Activated CD4-positive, alpha-beta T cell treated with anti-CD3 and anti-CD28 coated beads for 36 hours (primary cell): ENCODE results near the gene KRT79. TPM values are rescaled to one million over a fixed set of nuclear protein-coding genes. Genes with fewer than 3 reads are reported as not detected.

Experiments
- ATAC-seq: fragments of 200-7000 bp; cut with Tn5 transposase; one replicate; pipeline ENCODE4 v1.10.0; 2021; ENCODE audit warnings: mild to moderate bottlenecking, moderate library complexity
- CTCF ChIA-PET: fragments of 350-600 bp; sonication (Branson Sonifier 250); formaldehyde crosslinking; loops from one replicate; lab custom pipeline; 2021; ENCODE audit warnings: antibody characterized with exemption; lab: Charles Lee
- POLR2A ChIA-PET: fragments of 350-600 bp; sonication (Branson Sonifier 250); formaldehyde crosslinking; loops from one replicate; lab custom pipeline; 2021; ENCODE audit warnings: antibody characterized with exemption, inconsistent platforms; lab: Charles Lee
- DNase-seq: peaks from one replicate; pipeline ENCODE4 v3.0.0-alpha.2; 2020
- H3K27ac Mint-ChIP-seq: one replicate; pipeline ENCODE4 v1.8.0; 2021; ENCODE audit warnings: mixed read lengths
- H3K27me3 Mint-ChIP-seq: one replicate; pipeline ENCODE4 v1.8.0; 2021; ENCODE audit warnings: mixed read lengths
- H3K36me3 Mint-ChIP-seq: one replicate; pipeline ENCODE4 v1.8.0; 2021; ENCODE audit warnings: low read depth, mixed read lengths
- H3K4me1 Mint-ChIP-seq: one replicate; pipeline ENCODE4 v1.8.0; 2021; ENCODE audit warnings: mixed read lengths
- H3K4me3 Mint-ChIP-seq: one replicate; pipeline ENCODE4 v1.8.0; 2021; ENCODE audit warnings: mild to moderate bottlenecking, moderate library complexity, mixed read lengths
- H3K9me3 Mint-ChIP-seq: one replicate; pipeline ENCODE4 v1.8.0; 2021; ENCODE audit warnings: low read depth, mixed read lengths
- intact Hi-C, 2 experiments: fragments of 100-400 bp; cut with DNase I in 1 of 2; cut with micrococcal nuclease in 1 of 2; formaldehyde crosslinking; loops; one replicate each; pipeline versions ENCODE4 v1.14.2 to v1.15.1; 2022 to 2024; cut with DNase I, micrococcal nuclease
- total RNA-seq, 2 experiments: library from RNA; stranded (reverse); gene quantifications; one replicate each; pipeline ENCODE4 v1.2.3, GENCODE V29; 2021

The KRT79 gene
- total RNA-seq, 2 experiments from 2014 or later, result 0.09 to 0.16 TPM

DNA sequence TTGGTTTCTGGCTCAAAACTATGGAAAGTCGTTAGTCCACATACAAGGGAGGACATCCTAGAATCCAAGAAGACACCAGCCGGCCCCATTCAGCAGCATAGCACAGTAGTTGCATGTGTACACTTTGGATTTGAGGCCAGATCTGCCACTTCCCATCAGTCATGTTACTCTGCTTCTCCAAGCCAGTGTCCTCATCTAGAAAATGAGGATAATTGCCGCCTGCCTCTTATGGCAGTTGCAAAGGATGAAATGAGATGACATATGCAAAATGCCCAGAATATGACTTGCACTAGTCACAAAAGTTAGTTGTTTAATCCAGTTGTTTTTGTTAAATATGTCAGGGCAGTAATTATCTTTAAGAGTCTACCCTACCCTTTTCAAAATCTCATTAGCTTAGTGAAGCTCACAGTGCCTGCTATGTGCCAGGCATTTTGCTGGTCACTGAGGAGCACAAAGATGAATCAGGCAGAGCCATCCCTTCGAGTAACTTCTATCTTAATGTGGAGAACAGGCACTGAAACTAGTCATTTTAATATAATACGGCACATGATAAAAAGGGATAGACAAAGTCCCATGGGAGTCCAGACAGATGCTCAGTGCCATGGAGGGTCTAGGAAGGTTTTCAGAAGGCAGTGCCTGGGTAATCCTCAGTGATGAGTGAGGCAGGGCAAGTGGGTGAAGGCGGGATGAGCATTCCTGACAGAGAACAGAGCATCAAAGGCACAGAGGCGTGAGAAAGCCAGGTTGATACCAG lies 50.4 kb downstream of the KRT79 start:
- ChIA-PET CTCF (no interaction called here), POLR2A (no interaction called here)
- intact Hi-C loops, result no loop called here
- ATAC-seq (no peak), DNase-seq (no peak)
- H3K9me3 Mint-ChIP-seq, result no peaks in the 10 kb centered on the region
- no peak overlapping the region for H3K4me3 Mint-ChIP-seq
- H3K27ac Mint-ChIP-seq, result no peak overlapping the region
- H3K27me3 Mint-ChIP-seq, result peaks cover 8% of the 10 kb centered on the region
- no peaks in the 10 kb centered on the region for H3K36me3 Mint-ChIP-seq
- H3K4me1 Mint-ChIP-seq, result no peaks in the 10 kb centered on the region

- H3K36me3 Mint-ChIP-seq, result no peaks in the 10 kb centered on the region
- no peaks in the 10 kb centered on the region for H3K9me3 Mint-ChIP-seq
- H3K4me3 Mint-ChIP-seq, result no peak overlapping the region
- H3K4me1 Mint-ChIP-seq, result no peaks in the 10 kb centered on the region
- ChIA-PET POLR2A (no interaction called here), CTCF (no interaction called here)
- DNase-seq (no peak), ATAC-seq (no peak)
- intact Hi-C loops, result no loop called here
- no peak overlapping the region for H3K27ac Mint-ChIP-seq
- H3K27me3 Mint-ChIP-seq, result peaks cover 5% of the 10 kb centered on the region
Observed at GRCh38 chr12:52782502-52782901, 51.6 kb downstream of the KRT79 start.

DNA sequence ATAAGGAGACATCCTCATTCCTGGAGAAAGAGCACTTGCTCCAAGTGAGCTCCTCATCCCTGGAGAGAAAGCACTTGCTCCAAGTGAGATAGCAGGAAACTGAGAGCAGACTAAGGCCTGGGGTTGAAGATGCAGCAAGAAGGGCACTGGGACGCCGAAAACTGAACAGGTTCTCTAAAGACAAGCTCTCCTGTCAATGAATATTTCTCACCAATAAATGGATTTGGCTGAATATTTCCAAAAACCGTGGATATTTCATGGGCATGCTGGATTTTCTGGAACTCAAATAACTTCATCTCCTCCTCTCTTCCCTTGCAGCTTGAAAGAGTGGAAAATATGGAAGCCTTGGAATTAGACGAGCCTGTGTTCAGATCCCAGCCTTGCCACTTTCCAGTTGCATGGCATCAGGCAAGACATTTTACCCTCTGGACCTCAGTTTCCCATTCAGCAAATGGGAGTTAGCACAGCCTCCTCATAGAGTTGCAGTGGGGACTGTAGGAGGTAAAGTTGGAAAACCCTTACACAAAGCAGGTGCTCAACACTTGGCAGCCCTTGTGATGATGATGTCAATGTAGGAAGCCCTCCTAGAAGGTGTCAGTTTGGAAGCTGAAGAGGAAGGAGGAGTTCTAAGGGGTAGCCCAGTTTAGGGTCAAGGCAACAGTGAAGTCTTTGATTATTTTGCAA lies 52.6 kb downstream of the KRT79 start:
- no peak for ATAC-seq
- POLR2A ChIA-PET, result interaction anchor here (0.9 kb wide), 1 partner anchor 164 kb away, joined by 4 read pairs; no protein-coding TSS in a partner anchor
- Mint-ChIP-seq H3K4me1 (no peaks in the 10 kb centered on the region), H3K36me3 (no peaks in the 10 kb centered on the region), H3K9me3 (no peaks in the 10 kb centered on the region), H3K27ac (no peak overlapping the region), H3K4me3 (no peak overlapping the region), H3K27me3 (peaks cover 5% of the 10 kb centered on the region)
- intact Hi-C loops, result no loop called here
- CTCF ChIA-PET, result interaction anchor here (0.7 to 1.2 kb wide), 2 partner anchors 9 to 98 kb away, joined by 3 read pairs; no protein-coding TSS in a partner anchor
- DNase-seq, result no peak

DNA sequence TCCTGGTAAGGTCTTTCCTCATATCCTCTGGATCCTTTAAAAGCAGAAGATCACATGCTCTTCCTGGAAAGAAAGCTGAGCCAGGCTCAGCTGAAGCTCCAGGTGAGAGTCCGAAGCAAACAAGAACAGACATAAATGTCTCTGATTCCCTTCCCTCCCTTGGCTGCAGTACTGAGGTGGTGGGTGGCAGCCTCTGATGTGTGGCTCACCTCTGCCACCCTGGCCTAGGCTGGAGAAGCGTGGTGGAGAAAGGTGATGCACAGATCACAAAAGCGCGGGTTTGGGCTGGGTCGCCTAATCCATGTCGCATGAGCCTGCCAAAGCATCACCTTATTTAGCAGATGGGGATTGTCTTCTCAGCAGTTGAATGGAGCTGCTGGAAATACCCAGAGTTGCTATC lies 54.2 kb downstream of the KRT79 start:
- H3K27ac Mint-ChIP-seq, result no peak overlapping the region
- ATAC-seq, result no peak
- ChIA-PET CTCF (no interaction called here), POLR2A (no interaction called here)
- no peaks in the 10 kb centered on the region for H3K36me3 Mint-ChIP-seq
- intact Hi-C loops, result no loop called here
- no peak overlapping the region for H3K4me3 Mint-ChIP-seq
- H3K9me3 Mint-ChIP-seq, result no peaks in the 10 kb centered on the region
- no peaks in the 10 kb centered on the region for H3K4me1 Mint-ChIP-seq
- DNase-seq, result no peak
- H3K27me3 Mint-ChIP-seq, result no peaks in the 10 kb centered on the region

DNA sequence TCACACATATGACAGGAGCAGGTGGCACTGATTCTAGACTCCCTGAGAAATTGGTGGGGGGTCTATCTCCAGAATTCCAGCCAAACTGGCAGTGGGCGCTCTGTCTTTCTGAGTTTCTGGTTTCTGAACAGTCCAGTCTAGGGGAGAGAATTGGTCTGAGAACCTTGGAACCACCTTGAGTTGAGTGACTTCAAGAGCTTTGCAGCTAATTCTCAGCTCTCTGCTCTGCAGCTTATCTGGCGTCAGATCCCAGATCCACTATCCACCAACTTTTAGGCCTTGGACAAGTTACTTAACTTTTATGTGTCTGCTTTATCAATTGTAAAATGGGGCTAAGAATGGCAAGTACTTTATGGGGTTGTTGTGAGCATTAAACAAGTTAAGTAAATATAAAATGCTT lies 55.3 kb downstream of the KRT79 start:
- ATAC-seq (no peak), DNase-seq (no peak)
- no peak overlapping the region for H3K4me3 Mint-ChIP-seq
- H3K27ac Mint-ChIP-seq, result no peak overlapping the region
- H3K4me1 Mint-ChIP-seq, result no peaks in the 10 kb centered on the region
- ChIA-PET POLR2A (no interaction called here), CTCF (interaction anchor here (0.6 to 1.0 kb wide), 3 partner anchors 15 to 106 kb away, joined by 3 to 4 read pairs (median 3); no protein-coding TSS in a partner anchor)
- H3K27me3 Mint-ChIP-seq, result no peaks in the 10 kb centered on the region
- H3K9me3 Mint-ChIP-seq, result no peaks in the 10 kb centered on the region
- intact Hi-C loops, result no loop called here
- H3K36me3 Mint-ChIP-seq, result no peaks in the 10 kb centered on the region

GRCh38 chr12:52777566-52777965 lies 56.5 kb downstream of the KRT79 start:
- CTCF ChIA-PET, result interaction anchor here (1.0 to 1.3 kb wide), 2 partner anchors 22 to 88 kb away, joined by 3 read pairs; no protein-coding TSS in a partner anchor
- no peaks in the 10 kb centered on the region for H3K36me3 Mint-ChIP-seq
- H3K27me3 Mint-ChIP-seq, result no peaks in the 10 kb centered on the region
- no peaks in the 10 kb centered on the region for H3K4me1 Mint-ChIP-seq
- H3K27ac Mint-ChIP-seq, result no peak overlapping the region
- H3K9me3 Mint-ChIP-seq, result no peaks in the 10 kb centered on the region
- no peak for ATAC-seq
- intact Hi-C loops, result no loop called here
- POLR2A ChIA-PET, result no interaction called here
- H3K4me3 Mint-ChIP-seq, result no peak overlapping the region
- no peak for DNase-seq

DNA sequence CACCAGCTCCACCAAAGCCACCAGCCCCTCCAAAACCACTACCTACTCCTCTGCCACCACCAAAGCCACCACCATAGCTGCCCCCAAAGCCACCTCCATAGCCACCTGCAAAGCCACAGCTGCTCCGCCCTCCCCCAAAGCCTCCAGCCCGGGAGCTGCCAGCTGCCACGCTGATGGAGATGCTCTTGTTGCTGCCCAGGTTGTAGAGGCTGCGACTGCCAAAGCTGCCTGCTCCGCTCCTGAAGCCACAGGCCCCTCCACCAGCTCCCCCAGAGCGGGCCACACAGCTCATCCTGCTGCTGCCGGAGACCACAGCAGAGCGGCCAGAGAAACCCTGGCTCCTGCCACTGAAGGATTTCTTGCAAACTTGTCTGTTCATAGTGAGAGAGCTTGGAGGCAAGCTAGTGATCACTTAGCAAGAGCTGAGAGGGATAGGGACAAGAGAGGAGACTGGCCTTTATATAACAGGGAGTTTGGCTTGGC lies 57.2 kb downstream of the KRT79 start, which contains the start of gene KRT76:
Gene KRT76, minus strand, starts transcription at position 433 of the 483 bp plus-strand sequence. Its CDS starts 54 bp downstream, at position 379.
- Mint-ChIP-seq H3K9me3 (no peaks in the 10 kb centered on the region), H3K36me3 (no peaks in the 10 kb centered on the region)
- CTCF ChIA-PET, result interaction anchor here (0.7 to 1.0 kb wide), 2 partner anchors 89 to 109 kb away, joined by 3 read pairs; no protein-coding TSS in a partner anchor

GRCh38 chr12:52776435-52776834 lies 57.7 kb downstream of the KRT79 start:
- H3K4me3 Mint-ChIP-seq, result no peak overlapping the region
- H3K27ac Mint-ChIP-seq, result no peak overlapping the region
- no peak for DNase-seq
- no peak for ATAC-seq
- no peaks in the 10 kb centered on the region for H3K4me1 Mint-ChIP-seq
- no peaks in the 10 kb centered on the region for H3K27me3 Mint-ChIP-seq
- H3K36me3 Mint-ChIP-seq, result no peaks in the 10 kb centered on the region
- intact Hi-C loops, result no loop called here
- ChIA-PET CTCF (interaction anchor here (0.7 to 1.0 kb wide), 2 partner anchors 103 to 109 kb away, joined by 3 read pairs; no protein-coding TSS in a partner anchor), POLR2A (no interaction called here)
- H3K9me3 Mint-ChIP-seq, result no peaks in the 10 kb centered on the region

More for the DNA sequence above, 57.2 kb downstream of the KRT79 start, which contains the start of gene KRT76:
- intact Hi-C loops, result no loop called here
- Mint-ChIP-seq H3K27me3 (no peaks in the 10 kb centered on the region), H3K4me1 (no peaks in the 10 kb centered on the region), H3K27ac (no peak within 1 kb of the TSS), H3K4me3 (no peak within 1 kb of the TSS)
- no peak for DNase-seq
- no peak for ATAC-seq
- POLR2A ChIA-PET, result no interaction called here

DNA sequence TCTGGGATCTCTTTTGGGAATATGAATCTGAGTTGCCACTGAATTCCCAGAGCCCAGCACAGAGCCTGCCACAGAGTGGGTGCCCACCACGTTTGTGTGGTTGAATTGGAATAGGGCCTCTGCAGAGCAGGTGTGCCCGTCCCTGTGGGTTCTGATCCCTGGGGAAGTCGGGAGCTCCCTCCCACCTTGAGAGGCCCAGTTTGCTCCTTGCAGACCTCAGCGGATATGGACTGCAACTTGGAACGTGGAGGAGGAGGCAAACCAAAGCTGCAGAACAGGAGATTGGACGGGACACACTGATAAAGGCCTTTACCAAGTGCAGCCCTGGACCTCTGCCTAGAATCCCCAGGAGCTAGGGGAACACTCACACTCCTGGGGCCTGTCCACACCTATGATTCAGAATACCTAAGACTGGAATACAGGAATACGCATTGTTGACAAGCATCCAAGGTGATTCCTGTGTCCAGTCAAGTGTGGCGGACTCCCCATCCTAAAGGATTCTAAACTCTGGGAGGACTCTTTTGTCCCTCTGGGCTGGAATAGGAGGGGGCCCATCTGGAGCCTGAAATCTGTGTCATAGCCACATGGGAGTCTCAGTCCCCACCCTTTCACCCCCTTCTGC lies 59.4 kb downstream of the KRT79 start:
- H3K27ac Mint-ChIP-seq, result no peak overlapping the region
- H3K9me3 Mint-ChIP-seq, result no peaks in the 10 kb centered on the region
- no peaks in the 10 kb centered on the region for H3K36me3 Mint-ChIP-seq
- no peak overlapping the region for H3K4me3 Mint-ChIP-seq
- peaks cover 3% of the 10 kb centered on the region for H3K27me3 Mint-ChIP-seq
- no peak for ATAC-seq
- intact Hi-C loops, result no loop called here
- DNase-seq, result no peak
- no peaks in the 10 kb centered on the region for H3K4me1 Mint-ChIP-seq
- POLR2A ChIA-PET, result no interaction called here
- CTCF ChIA-PET, result no interaction called here

- H3K27me3 Mint-ChIP-seq, result peaks cover 3% of the 10 kb centered on the region
- no peaks in the 10 kb centered on the region for H3K36me3 Mint-ChIP-seq
- no peak overlapping the region for H3K27ac Mint-ChIP-seq
- H3K4me1 Mint-ChIP-seq, result no peaks in the 10 kb centered on the region
- intact Hi-C loops, result no loop called here
- DNase-seq (no peak), ATAC-seq (no peak)
- POLR2A ChIA-PET, result no interaction called here
- no peak overlapping the region for H3K4me3 Mint-ChIP-seq
- no peaks in the 10 kb centered on the region for H3K9me3 Mint-ChIP-seq
- CTCF ChIA-PET, result interaction anchor here (0.6 to 1.0 kb wide), 2 partner anchors 8 to 495 kb away, joined by 3 read pairs; no protein-coding TSS in a partner anchor
Observed at GRCh38 chr12:52772772-52773171, 61.3 kb downstream of the KRT79 start.

DNA sequence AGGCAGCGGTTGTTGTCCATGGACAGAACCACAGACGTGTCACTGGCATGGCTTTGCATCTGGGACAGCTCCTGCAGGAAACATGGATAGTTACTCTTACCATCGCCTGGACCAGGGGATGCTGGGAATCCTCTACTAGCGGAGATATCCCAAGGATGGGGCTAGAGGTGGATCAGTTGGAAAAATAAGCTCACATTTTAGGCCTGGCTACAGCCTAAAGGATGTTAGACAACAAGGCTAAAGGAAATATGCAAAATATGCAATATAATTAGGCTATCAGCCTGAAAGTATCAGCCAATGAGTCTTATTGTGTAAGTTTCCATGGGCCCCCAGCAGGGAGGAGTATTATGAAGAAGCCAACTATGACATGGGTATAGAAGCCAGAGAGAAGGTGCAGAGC lies 61.9 kb downstream of the KRT79 start:
- DNase-seq (no peak), ATAC-seq (no peak)
- H3K27ac Mint-ChIP-seq, result no peak overlapping the region
- intact Hi-C loops, result no loop called here
- H3K27me3 Mint-ChIP-seq, result peaks cover 3% of the 10 kb centered on the region
- ChIA-PET POLR2A (no interaction called here), CTCF (interaction anchor here (0.6 to 1.0 kb wide), 2 partner anchors 8 to 60 kb away, joined by 3 read pairs; no protein-coding TSS in a partner anchor)
- H3K4me1 Mint-ChIP-seq, result no peaks in the 10 kb centered on the region
- H3K9me3 Mint-ChIP-seq, result no peaks in the 10 kb centered on the region
- no peaks in the 10 kb centered on the region for H3K36me3 Mint-ChIP-seq
- H3K4me3 Mint-ChIP-seq, result no peak overlapping the region
